K562 (cell line): ENCODE measurements around the gene RAB17. TPM values are rescaled to one million over a fixed set of nuclear protein-coding genes. Genes with fewer than 3 reads are reported as not detected.

Experiments
- ATAC-seq: fragments of 200-7000 bp; cut with Tn5 transposase; 3 replicates; pipeline ENCODE4 v1.9.1; 2020; ENCODE audit warnings: moderate library complexity
- BruUV-seq: library from RNA; stranded (reverse); fragments of 400-500 nt; replicated peaks from 2 replicates; lab custom pipeline; 2021; lab: Mats Ljungman, UMichigan
- CTCF ChIA-PET: fragments of 300-600 bp; formaldehyde crosslinking; extraction: SDS; loops from one replicate; lab custom pipeline; 2021; ENCODE audit warnings: low intra/inter-chr PET ratio; lab: Yijun Ruan, JAX
- POLR2A ChIA-PET: fragments of 300-600, 350-650 bp; sonication (Branson Sonifier 250); formaldehyde crosslinking; extraction: SDS; loops from one replicate; lab custom pipeline; 2021; ENCODE audit warnings: antibody characterized with exemption, inconsistent platforms; lab: Yijun Ruan, JAX
- DNase-seq, 4 experiments: peaks; one replicate each; pipeline versions ENCODE4 v3.0.0 to v3.0.0-alpha.2; 2011 to 2018; ENCODE audit warnings: low spot score in 3 of 4, mixed read lengths in 3 of 4; ENCODE audit errors: extremely low read depth in 1 of 4
- FAIRE-seq: peaks from 2 replicates; lab custom pipeline; 2011; peaks lifted over from hg19 to GRCh38; lab: Jason Lieb, UNC
- H2AFZ ChIP-seq: 2 replicates; pipeline ENCODE4 v1.6.0; 2011; ENCODE audit warnings: low read depth, low read length, control low read depth, inconsistent platforms
- H3K27ac ChIP-seq: fragments of 200-600 bp; 3 replicates; pipeline ENCODE4 v1.8.0; 2011; ENCODE audit warnings: low read depth, mild to moderate bottlenecking, control low read depth, inconsistent platforms, low read length, moderate library complexity, mixed read lengths; ENCODE audit errors: extremely low read depth
- H3K27me3 ChIP-seq, 2 experiments: fragments of 300-600 bp in 1 of 2; 2 replicates in 1 of 2; 3 replicates in 1 of 2; pipeline versions ENCODE4 v1.6.0 to v1.8.0; 2011; ENCODE audit warnings: inconsistent platforms in 2 of 2, low read length in 2 of 2, mild to moderate bottlenecking in 1 of 2, mixed read lengths in 1 of 2, moderate library complexity in 1 of 2; ENCODE audit not compliant: control insufficient read depth in 2 of 2, insufficient read depth in 2 of 2
- H3K36me3 ChIP-seq: fragments of 300-600 bp; 3 replicates; pipeline ENCODE4 v1.8.0; 2011; ENCODE audit warnings: mild to moderate bottlenecking, low read length, inconsistent platforms; ENCODE audit not compliant: control insufficient read depth, insufficient read depth
- H3K4me1 ChIP-seq, 2 experiments: fragments of 200-600 bp in 1 of 2; replicated peaks in 1 of 2; 2 replicates in 1 of 2; 3 replicates in 1 of 2; pipeline versions ENCODE4 v1.5.1 to v1.8.0; 2011; ENCODE audit warnings: inconsistent platforms in 2 of 2, low read length in 2 of 2, mild to moderate bottlenecking in 1 of 2, mixed read lengths in 1 of 2, moderate library complexity in 1 of 2; ENCODE audit not compliant: control insufficient read depth in 2 of 2, insufficient read depth in 2 of 2
- H3K4me2 ChIP-seq: 2 replicates; pipeline ENCODE4 v1.6.1; 2011; ENCODE audit warnings: low read length, control low read depth, inconsistent platforms, mixed read lengths; ENCODE audit not compliant: insufficient read depth
- H3K4me3 ChIP-seq: fragments of 200-600 bp; sonication (generic), shearing (Covaris generic); 2 replicates; pipeline ENCODE4 v1.5.1; 2016; ENCODE audit warnings: control low read depth, inconsistent platforms
- H3K79me2 ChIP-seq: fragments of 200-600 bp; 3 replicates; pipeline ENCODE4 v1.8.0; 2011; ENCODE audit warnings: low read length, inconsistent platforms; ENCODE audit not compliant: control insufficient read depth, insufficient read depth
- H3K9ac ChIP-seq, 2 experiments: 2 replicates each; pipeline versions ENCODE4 v1.6.0 to v1.6.1; 2011; ENCODE audit warnings: low read depth in 2 of 2, low read length in 2 of 2, control low read depth in 1 of 2, inconsistent platforms in 1 of 2, mild to moderate bottlenecking in 1 of 2, mixed read lengths in 1 of 2; ENCODE audit not compliant: insufficient read depth in 1 of 2
- H3K9me1 ChIP-seq: one replicate; pipeline ENCODE4 v1.6.0; 2011; ENCODE audit warnings: inconsistent platforms, mild to moderate bottlenecking, low read length, moderate library complexity; ENCODE audit not compliant: control insufficient read depth, insufficient read depth
- H3K9me3 ChIP-seq: replicated peaks from 2 replicates; pipeline ENCODE4 v1.5.1; 2011; ENCODE audit warnings: low read depth, low read length, inconsistent platforms; ENCODE audit not compliant: control insufficient read depth, insufficient read depth
- H4K20me1 ChIP-seq: replicated peaks from 2 replicates; pipeline ENCODE4 v1.6.1; 2011; ENCODE audit warnings: low read length, inconsistent platforms, mixed read lengths; ENCODE audit not compliant: control insufficient read depth, insufficient read depth
- PRPF4 ChIP-seq: fragments of 200-400 bp; formaldehyde crosslinking; IDR thresholded peaks from one replicate; pipeline ENCODE4 v1.6.1; 2017; ENCODE audit warnings: low read length, low read depth, mild to moderate bottlenecking; ENCODE audit not compliant: insufficient read depth, poor library complexity, severe bottlenecking
- SPI1 ChIP-seq: IDR thresholded peaks from 2 replicates; pipeline ENCODE4 v1.6.1; 2011; ENCODE audit warnings: low read depth, low read length, control low read depth, borderline replicate concordance
- ZNF239 ChIP-seq: fragments of 250-450 bp; sonication (Bioruptor Pico); IDR thresholded peaks from 2 replicates; pipeline ENCODE4 v1.4.0; 2020; ENCODE audit warnings: mild to moderate bottlenecking
- WGBS: fragments of 100-300 bp; shearing (Covaris generic); methylation state at CpG from one replicate; pipeline ENCODE4 v1.1.6; 2016; ENCODE audit warnings: low coverage, mixed read lengths; ENCODE audit not compliant: insufficient coverage; ENCODE audit errors: missing lambda C conversion rate; 5-methylcytosine and 5-hydroxymethylcytosine counted together
- in situ Hi-C: fragments of 300-500 bp; cut with MboI; formaldehyde crosslinking; loops from 4 replicates; pipeline ENCODE4 v1.15.0; 2018; ENCODE audit warnings: inconsistent platforms, mixed read lengths
- intact Hi-C: fragments of 100-400 bp; cut with micrococcal nuclease; formaldehyde crosslinking; loops from 2 replicates; pipeline ENCODE4 v1.14.2; 2022
- polyA plus RNA-seq, 8 experiments: library from polyadenylated mRNA; depleted of rRNA in 4 of 8; stranded (reverse) in 5 of 8; unstranded in 3 of 8; fragments of >200 nt; fragmentation: Nextera tagmentation in 2 of 8; fragmentation: Illumina TruSeq in 1 of 8; extraction: Ambion mirVana in 2 of 8; extraction: Trizol in 1 of 8; gene quantifications; 2 replicates each; pipeline versions ENCODE4 v1.2.1 to v1.2.3, GENCODE V29; 2011 to 2014; ENCODE audit warnings: inconsistent platforms in 1 of 8, missing spikeins in 1 of 8
- total RNA-seq, 7 experiments: library from RNA; depleted of rRNA in 6 of 7; stranded (reverse); fragments of >200 nt in 6 of 7; fragmentation: Illumina TruSeq in 2 of 7; extraction: Trizol in 2 of 7; gene quantifications; 2 replicates each; pipeline versions ENCODE4 v1.2.1 to v1.2.3, GENCODE V29; 2011 to 2021; ENCODE audit warnings: low replicate concordance in 1 of 7

Gene RAB17
- total and polyA plus RNA-seq, 9 of the 15 experiments (the other 6 are each of a cell fraction or from before 2014, with no cell fraction given), result 0.13 TPM; not detected in 8

- Histone ChIP-seq H3K4me2 (no peak overlapping the region), H3K4me1 (no peaks in the 10 kb centered on the region; a peak in 1 of 5 replicates), H3K4me3 (no peak overlapping the region), H3K27ac (no peak overlapping the region), H3K9me3 (no peaks in the 10 kb centered on the region), H3K79me2 (no peaks in the 10 kb centered on the region), H3K9ac (no peak overlapping the region), H3K27me3 (peaks cover 0 to 50% of the 10 kb centered on the region in 2 experiments; a peak in 3 of 5 replicates), H2AFZ (no peak overlapping the region), H3K36me3 (no peaks in the 10 kb centered on the region), H3K9me1 (no peaks in the 10 kb centered on the region), H4K20me1 (no peaks in the 10 kb centered on the region)
- no TSS peak for BruUV-seq
- in situ Hi-C loops, result no loop called here
- WGBS, result 4% methylated on average over 10 of the region's 12 CpGs
- TF ChIP-seq PRPF4, result no peak
- TF ChIP-seq SPI1, result peak; percentile 23; the same call in 1 of the 2 replicates
- peak; percentile 96 for TF ChIP-seq ZNF239 (CRISPR knock-in tag)
- intact Hi-C loops, result no loop called here
- POLR2A ChIA-PET, result no interaction called here
- ATAC-seq, result no peak
- no peak for DNase-seq
- no peak for FAIRE-seq
- CTCF ChIA-PET, result no interaction called here
Observed at GRCh38 chr2:237530472-237531433, 59.8 kb downstream of the RAB17 start.
